Rectal smooth muscle tissue (tissue), 1 donor: Measurements from ENCODE around the gene NR1D1.

Source experiments
- H3K27ac ChIP-seq: one replicate; pipeline ENCODE4 v1.7.0; 2013; ENCODE audit warnings: low read depth, low read length, inconsistent platforms
- H3K27me3 ChIP-seq: one replicate; pipeline ENCODE4 v1.7.0; 2013; ENCODE audit warnings: low read length; ENCODE audit not compliant: control insufficient read depth, insufficient read depth
- H3K36me3 ChIP-seq: one replicate; pipeline ENCODE4 v1.7.0; 2013; ENCODE audit warnings: low read length; ENCODE audit not compliant: control insufficient read depth, insufficient read depth
- H3K4me1 ChIP-seq: one replicate; pipeline ENCODE4 v1.7.0; 2013; ENCODE audit warnings: low read length; ENCODE audit not compliant: control insufficient read depth, insufficient read depth
- H3K4me3 ChIP-seq: one replicate; pipeline ENCODE4 v1.7.0; 2013; ENCODE audit warnings: low read length
- H3K9ac ChIP-seq: one replicate; pipeline ENCODE4 v1.7.0; 2013; ENCODE audit warnings: low read length

The NR1D1 gene

GRCh38 chr17:40074871-40075200 lies 25.6 kb downstream of the NR1D1 start:
- no peak overlapping the region for H3K4me3 ChIP-seq
- H3K27me3 ChIP-seq = no peaks in the 10 kb centered on the region
- H3K36me3 ChIP-seq = peaks cover 12% of the 10 kb centered on the region

GRCh38 chr17:40074175-40074512 lies 26.2 kb downstream of the NR1D1 start:
- Histone ChIP-seq H3K36me3 (peaks cover 10% of the 10 kb centered on the region), H3K27ac (peak overlapping the region; percentile 91), H3K4me3 (no peak overlapping the region), H3K9ac (no peak overlapping the region), H3K27me3 (no peaks in the 10 kb centered on the region), H3K4me1 (peaks cover 72% of the 10 kb centered on the region)

More at GRCh38 chr17:40074871-40075200, 25.6 kb downstream of the NR1D1 start:
- H3K4me1 ChIP-seq = peaks cover 65% of the 10 kb centered on the region
- peak overlapping the region; percentile 13 for H3K9ac ChIP-seq
- peak overlapping the region; percentile 91 for H3K27ac ChIP-seq

- Histone ChIP-seq H3K36me3 (peaks cover 10% of the 10 kb centered on the region), H3K9ac (no peak overlapping the region), H3K27ac (peak overlapping the region; percentile 91), H3K4me3 (no peak overlapping the region), H3K27me3 (no peaks in the 10 kb centered on the region), H3K4me1 (peaks cover 73% of the 10 kb centered on the region)
Observed at GRCh38 chr17:40073454-40074174, 26.8 kb downstream of the NR1D1 start.

- H3K9ac ChIP-seq = no peak overlapping the region
- peaks cover 81% of the 10 kb centered on the region for H3K4me1 ChIP-seq
- peak overlapping the region; percentile 50 for H3K4me3 ChIP-seq
Observed at GRCh38 chr17:40072735-40073346, 27.5 kb downstream of the NR1D1 start.

GRCh38 chr17:40072040-40072734 lies 28.2 kb downstream of the NR1D1 start:
- Histone ChIP-seq H3K4me1 (peaks cover 81% of the 10 kb centered on the region), H3K36me3 (peaks cover 7% of the 10 kb centered on the region), H3K27me3 (no peaks in the 10 kb centered on the region), H3K4me3 (peak overlapping the region; percentile 50), H3K9ac (peak overlapping the region; percentile 10), H3K27ac (peak overlapping the region; percentile 91)

More at GRCh38 chr17:40072735-40073346, 27.5 kb downstream of the NR1D1 start:
- peaks cover 10% of the 10 kb centered on the region for H3K36me3 ChIP-seq
- no peaks in the 10 kb centered on the region for H3K27me3 ChIP-seq
- H3K27ac ChIP-seq = peak overlapping the region; percentile 91

- H3K4me3 ChIP-seq = peak overlapping the region; percentile 50
- H3K4me1 ChIP-seq = peaks cover 77% of the 10 kb centered on the region
- H3K36me3 ChIP-seq = peaks cover 3% of the 10 kb centered on the region
- H3K27ac ChIP-seq = peak overlapping the region; percentile 91
- H3K27me3 ChIP-seq = no peaks in the 10 kb centered on the region
- peak overlapping the region; percentile 41 for H3K9ac ChIP-seq
Observed at GRCh38 chr17:40071313-40072039, 28.9 kb downstream of the NR1D1 start.

GRCh38 chr17:40070709-40071312 lies 29.6 kb downstream of the NR1D1 start:
- Histone ChIP-seq H3K36me3 (peaks cover 1% of the 10 kb centered on the region), H3K9ac (peak overlapping the region; percentile 2), H3K27ac (peak overlapping the region; percentile 91), H3K27me3 (no peaks in the 10 kb centered on the region), H3K4me3 (peak overlapping the region; percentile 50), H3K4me1 (peaks cover 74% of the 10 kb centered on the region)

- Histone ChIP-seq H3K4me3 (peak overlapping the region; percentile 69), H3K4me1 (peaks cover 70% of the 10 kb centered on the region), H3K27ac (peak overlapping the region; percentile 91)
Observed at GRCh38 chr17:40069751-40070708, 30.4 kb downstream of the NR1D1 start.

GRCh38 chr17:40068917-40069750 lies 31.3 kb downstream of the NR1D1 start:
- Histone ChIP-seq H3K36me3 (peaks cover 3% of the 10 kb centered on the region), H3K4me3 (peak overlapping the region; percentile 69), H3K9ac (no peak overlapping the region), H3K4me1 (peaks cover 71% of the 10 kb centered on the region), H3K27me3 (no peaks in the 10 kb centered on the region), H3K27ac (peak overlapping the region; percentile 91)

More at GRCh38 chr17:40069751-40070708, 30.4 kb downstream of the NR1D1 start:
- Histone ChIP-seq H3K36me3 (no peaks in the 10 kb centered on the region), H3K27me3 (no peaks in the 10 kb centered on the region), H3K9ac (peak overlapping the region; percentile 2)

GRCh38 chr17:40068584-40068916 lies 31.8 kb downstream of the NR1D1 start:
- Histone ChIP-seq H3K4me3 (peak overlapping the region; percentile 69), H3K27me3 (no peaks in the 10 kb centered on the region), H3K27ac (peak overlapping the region; percentile 91), H3K36me3 (peaks cover 4% of the 10 kb centered on the region), H3K9ac (no peak overlapping the region), H3K4me1 (peaks cover 70% of the 10 kb centered on the region)
